H1 (cell line): ENCODE data around the gene RASA1. TPM values are rescaled to one million over a fixed set of nuclear protein-coding genes. Genes with fewer than 3 reads are reported as not detected.

Source experiments
- CTCF ChIA-PET: fragments of 300-600 bp; sonication (Branson Sonifier 250); formaldehyde crosslinking; loops from one replicate; lab custom pipeline; 2021; ENCODE audit not compliant: partially characterized antibody; lab: Charles Lee
- POLR2A ChIA-PET: fragments of 300-600 bp; sonication (Branson Sonifier 250); formaldehyde crosslinking; loops from one replicate; lab custom pipeline; 2021; ENCODE audit warnings: inconsistent platforms; ENCODE audit not compliant: partially characterized antibody; lab: Charles Lee
- DNase-seq, 2 experiments: peaks; one replicate each; pipeline versions ENCODE4 v3.0.0 to v3.0.0-alpha.2; 2010 to 2022; ENCODE audit warnings: low spot score in 2 of 2, low read depth in 1 of 2, mixed read lengths in 1 of 2
- FAIRE-seq: peaks from 2 replicates; lab custom pipeline; 2011; peaks lifted over from hg19 to GRCh38; lab: Jason Lieb, UNC
- H2AFZ ChIP-seq: 2 replicates; pipeline ENCODE4 v1.8.1; 2012; ENCODE audit warnings: low read length, inconsistent platforms
- H2AK5ac ChIP-seq: 2 replicates; pipeline ENCODE4 v1.6.1; 2013; ENCODE audit warnings: low read depth, low read length
- H2BK120ac ChIP-seq: replicated peaks from 2 replicates; pipeline ENCODE3; 2013; ENCODE audit warnings: low read depth, low read length, inconsistent platforms
- H2BK12ac ChIP-seq: 2 replicates; pipeline ENCODE4 v1.6.1; 2013; ENCODE audit warnings: low read depth, low read length
- H2BK15ac ChIP-seq: 2 replicates; pipeline ENCODE4 v1.6.1; 2013; ENCODE audit warnings: low read length
- H2BK20ac ChIP-seq: 2 replicates; pipeline ENCODE4 v1.6.1; 2013; ENCODE audit warnings: low read length
- H2BK5ac ChIP-seq: 2 replicates; pipeline ENCODE4 v1.6.1; 2013; ENCODE audit warnings: low read depth, low read length
- H3K14ac ChIP-seq: 2 replicates; pipeline ENCODE4 v1.6.1; 2013; ENCODE audit warnings: inconsistent platforms; ENCODE audit not compliant: insufficient read length
- H3K18ac ChIP-seq: 2 replicates; pipeline ENCODE4 v1.6.1; 2013; ENCODE audit warnings: low read length; ENCODE audit errors: extremely low read depth
- H3K23ac ChIP-seq: 2 replicates; pipeline ENCODE4 v1.6.1; 2013; ENCODE audit warnings: inconsistent platforms; ENCODE audit not compliant: insufficient read length
- H3K23me2 ChIP-seq: 2 replicates; pipeline ENCODE4 v1.6.1; 2013; ENCODE audit warnings: low read depth, low read length
- H3K27ac ChIP-seq: 2 replicates; pipeline ENCODE4 v1.6.1; 2011; ENCODE audit warnings: low read depth, low read length, inconsistent platforms
- H3K27me3 ChIP-seq, 4 experiments: replicated peaks in 1 of 4; 1 replicate in 1 of 4; 2 replicates in 3 of 4; pipeline versions ENCODE4 v1.6.1 to v1.8.1; 2011 to 2013; ENCODE audit warnings: low read length in 3 of 4, mild to moderate bottlenecking in 3 of 4, inconsistent platforms in 2 of 4, mixed read lengths in 2 of 4, moderate library complexity in 1 of 4; ENCODE audit not compliant: control insufficient read depth in 3 of 4, insufficient read depth in 3 of 4; ENCODE audit errors: extremely low read depth in 1 of 4
- H3K36me3 ChIP-seq, 4 experiments: 2 replicates each; pipeline versions ENCODE4 v1.6.1 to v1.8.1; 2011 to 2013; ENCODE audit warnings: mild to moderate bottlenecking in 4 of 4, low read length in 3 of 4, moderate library complexity in 2 of 4, control low read depth in 1 of 4, inconsistent platforms in 1 of 4; ENCODE audit not compliant: insufficient read depth in 4 of 4, control insufficient read depth in 2 of 4
- H3K4ac ChIP-seq: replicated peaks from 2 replicates; pipeline ENCODE3; 2013; ENCODE audit warnings: low read length, low read depth, mixed read lengths, inconsistent platforms; ENCODE audit not compliant: insufficient read length
- H3K4me1 ChIP-seq, 4 experiments: replicated peaks in 1 of 4; 1 replicate in 1 of 4; 2 replicates in 3 of 4; pipeline versions ENCODE4 v1.6.1 to v1.8.1; 2011 to 2013; ENCODE audit warnings: low read length in 3 of 4, inconsistent platforms in 2 of 4, mixed read lengths in 1 of 4; ENCODE audit not compliant: insufficient read depth in 4 of 4, control insufficient read depth in 3 of 4
- H3K4me2 ChIP-seq, 2 experiments: 2 replicates each; pipeline versions ENCODE4 v1.6.1 to v1.8.1; 2011 to 2013; ENCODE audit warnings: low read depth in 2 of 2, low read length in 2 of 2, control low read depth in 1 of 2, inconsistent platforms in 1 of 2, mild to moderate bottlenecking in 1 of 2; ENCODE audit not compliant: insufficient read depth in 1 of 2
- H3K4me3 ChIP-seq, 4 experiments: fragments of 200-600, 300-600 bp in 1 of 4; sonication (generic), shearing (Covaris generic), sonication (Bioruptor Twin) in 1 of 4; 2 replicates each; pipeline versions ENCODE4 v1.5.1 to v1.8.1; 2011 to 2016; ENCODE audit warnings: low read length in 4 of 4, low read depth in 3 of 4, control low read depth in 2 of 4, inconsistent platforms in 2 of 4, mild to moderate bottlenecking in 2 of 4, mixed read lengths in 1 of 4, moderate library complexity in 1 of 4; ENCODE audit not compliant: insufficient read depth in 2 of 4; ENCODE audit errors: extremely low read depth in 1 of 4
- H3K56ac ChIP-seq: replicated peaks from 2 replicates; pipeline ENCODE3; 2013; ENCODE audit warnings: low read depth, mild to moderate bottlenecking, mixed read lengths, low read length, inconsistent platforms; ENCODE audit not compliant: insufficient read length
- H3K79me1 ChIP-seq: 2 replicates; pipeline ENCODE4 v1.6.1; 2013; ENCODE audit warnings: low read depth, low read length, control low read depth
- H3K79me2 ChIP-seq, 2 experiments: 2 replicates each; pipeline versions ENCODE4 v1.6.1 to v1.8.1; 2012 to 2013; ENCODE audit warnings: low read length in 2 of 2, mild to moderate bottlenecking in 2 of 2, inconsistent platforms in 1 of 2; ENCODE audit not compliant: insufficient read depth in 2 of 2, control insufficient read depth in 1 of 2
- H3K9ac ChIP-seq, 4 experiments: replicated peaks in 1 of 4; 1 replicate in 1 of 4; 2 replicates in 3 of 4; pipeline versions ENCODE4 v1.6.1 to v1.8.1; 2011 to 2013; ENCODE audit warnings: low read depth in 3 of 4, low read length in 3 of 4, control low read depth in 2 of 4, mild to moderate bottlenecking in 2 of 4, moderate library complexity in 2 of 4, inconsistent platforms in 1 of 4; ENCODE audit errors: extremely low read depth in 1 of 4
- H3K9me3 ChIP-seq, 2 experiments: 2 replicates each; pipeline versions ENCODE4 v1.6.1 to v1.8.1; 2012 to 2013; ENCODE audit warnings: mild to moderate bottlenecking in 2 of 2, moderate library complexity in 2 of 2, control low read depth in 1 of 2, inconsistent platforms in 1 of 2, low read depth in 1 of 2, low read length in 1 of 2, mixed read lengths in 1 of 2; ENCODE audit not compliant: insufficient read depth in 2 of 2
- H4K20me1 ChIP-seq, 2 experiments: replicated peaks in 1 of 2; 2 replicates each; pipeline versions ENCODE3 to v1.8.1; 2011 to 2013; ENCODE audit warnings: inconsistent platforms in 2 of 2, low read length in 2 of 2, mild to moderate bottlenecking in 1 of 2; ENCODE audit not compliant: insufficient read depth in 2 of 2, control insufficient read depth in 1 of 2
- H4K5ac ChIP-seq: 2 replicates; pipeline ENCODE4 v1.6.1; 2013; ENCODE audit warnings: low read length, low read depth, mixed read lengths, inconsistent platforms; ENCODE audit not compliant: insufficient read length
- H4K8ac ChIP-seq: 2 replicates; pipeline ENCODE4 v1.8.0; 2013; ENCODE audit warnings: mild to moderate bottlenecking, moderate library complexity, low read length, inconsistent platforms; ENCODE audit not compliant: insufficient read depth; ENCODE audit errors: extremely low read depth
- H4K91ac ChIP-seq: replicated peaks from 2 replicates; pipeline ENCODE3; 2013; ENCODE audit warnings: low read length, mixed read lengths, inconsistent platforms; ENCODE audit not compliant: insufficient read length
- CHD2 ChIP-seq: IDR thresholded peaks from 2 replicates; pipeline ENCODE4 v1.6.1; 2012; ENCODE audit warnings: low read length, improper control_type of control experiment
- FOSL1 ChIP-seq: IDR thresholded peaks from 2 replicates; pipeline ENCODE4 v1.6.1; 2011; ENCODE audit warnings: mild to moderate bottlenecking, low read depth, low read length, moderate library complexity; ENCODE audit not compliant: insufficient read depth
- KDM1A ChIP-seq: fragments of 200-600, 300-600 bp; sonication (generic); IDR thresholded peaks from 2 replicates; pipeline ENCODE4 v1.7.1; 2016; ENCODE audit warnings: mild to moderate bottlenecking, low read length, borderline replicate concordance
- WGBS, 2 experiments: shearing (Covaris generic) in 1 of 2; methylation state at CpG; one replicate each; pipeline versions ENCODE4 v1.1.6 to v1.1.7; 2013 to 2015; ENCODE audit warnings: low lambda C conversion rate in 2 of 2, mixed read lengths in 2 of 2, inconsistent platforms in 1 of 2, low coverage in 1 of 2, missing lambda C conversion rate in 1 of 2; ENCODE audit not compliant: insufficient replicate concordance in 2 of 2, insufficient coverage in 1 of 2, insufficient read length in 1 of 2; ENCODE audit errors: extremely low coverage in 1 of 2, missing lambda C conversion rate in 1 of 2; 5-methylcytosine and 5-hydroxymethylcytosine counted together
- polyA plus RNA-seq, 7 experiments: library from polyadenylated mRNA; depleted of rRNA in 3 of 7; stranded (reverse) in 5 of 7; unstranded in 2 of 7; fragments of >200 nt in 5 of 7; fragments of 200-250 nt in 2 of 7; gene quantifications; 1 replicate in 5 of 7; 2 replicates in 1 of 7; 4 replicates in 1 of 7; pipeline versions ENCODE4 v1.2.1 to v1.2.3, GENCODE V29; 2011 to 2013; ENCODE audit warnings: missing spikeins in 2 of 7, mixed read lengths in 2 of 7
- total RNA-seq: library from RNA; stranded (reverse); fragmentation: NEBNext Ultra II Directional; extraction: Animal tissue kit (Norgen Biotek cat#: 25700); gene quantifications from 2 replicates; pipeline ENCODE4 v1.2.1, GENCODE V29; 2021

The RASA1 gene
- total and polyA plus RNA-seq, 2 of the 8 experiments (the other 6 are each of a cell fraction or from before 2014, with no cell fraction given): 15.9 to 33.8 TPM

- H2BK12ac ChIP-seq: no peak overlapping the region
- ChIA-PET CTCF (no interaction called here), POLR2A (no interaction called here)
- H3K9ac ChIP-seq: no peak overlapping the region
- H3K18ac ChIP-seq: no peak overlapping the region
- no peak overlapping the region for H4K8ac ChIP-seq
- H3K9me3 ChIP-seq: peaks cover 8 to 12% of the 10 kb centered on the region in 2 experiments
- peaks cover 0 to 10% (median 1%) of the 10 kb centered on the region in 4 experiments; a peak in 2 of 8 replicates for H3K36me3 ChIP-seq
- TF ChIP-seq KDM1A (no peak), CHD2 (no peak), FOSL1 (no peak)
- peaks cover 4% of the 10 kb centered on the region; the same call in 1 of the 2 replicates for H3K79me1 ChIP-seq
- no peak overlapping the region for H2AK5ac ChIP-seq
- no peak overlapping the region for H2BK15ac ChIP-seq
- no peak for FAIRE-seq
- no peak overlapping the region for H3K27ac ChIP-seq
- H2BK5ac ChIP-seq: no peak overlapping the region
- H3K4ac ChIP-seq: no peak overlapping the region
- no peak overlapping the region for H4K5ac ChIP-seq
- H3K4me1 ChIP-seq: no peaks in the 10 kb centered on the region; a peak in 1 of 7 replicates
- no peak for DNase-seq
- no peak overlapping the region for H2AFZ ChIP-seq
- no peak overlapping the region for H2BK20ac ChIP-seq
- no peaks in the 10 kb centered on the region for H3K27me3 ChIP-seq
- H3K56ac ChIP-seq: no peak overlapping the region
- WGBS, 2 experiments: 95% methylated on average over 2 of the region's 2 CpGs; no CpG with 5 or more reads in 1 of the 2 experiments
- H3K23ac ChIP-seq: no peak overlapping the region
- no peaks in the 10 kb centered on the region for H4K20me1 ChIP-seq
- H3K23me2 ChIP-seq: no peaks in the 10 kb centered on the region
- H3K14ac ChIP-seq: no peak overlapping the region
- H3K4me3 ChIP-seq: no peak overlapping the region
- no peak overlapping the region for H3K4me2 ChIP-seq
- peaks cover 0 to 79% of the 10 kb centered on the region in 2 experiments; a peak in 3 of 4 replicates for H3K79me2 ChIP-seq
- H4K91ac ChIP-seq: no peak overlapping the region
- no peak overlapping the region for H2BK120ac ChIP-seq
Measured at GRCh38 chr5:87319469-87319868, 51.8 kb downstream of the RASA1 start.
